PC-9 (cell line): ENCODE measurements around the gene CCP110. TPM values are rescaled to one million over a fixed set of nuclear protein-coding genes. Genes with fewer than 3 reads are reported as not detected.

Source experiments
- BruUV-seq: library from RNA; stranded (reverse); fragments of 400-500 nt; replicated peaks from 2 replicates; lab custom pipeline; 2021; lab: Mats Ljungman, UMichigan
- CTCF ChIA-PET: fragments of 300-600 bp; sonication (Branson Sonifier 250); formaldehyde crosslinking; loops from one replicate; lab custom pipeline; 2022; ENCODE audit warnings: antibody characterized with exemption; lab: Charles Lee
- POLR2A ChIA-PET: fragments of 300-600 bp; sonication (Branson Sonifier 250); formaldehyde crosslinking; loops from one replicate; lab custom pipeline; 2022; ENCODE audit warnings: antibody characterized with exemption; ENCODE audit not compliant: unreplicated experiment; lab: Charles Lee
- DNase-seq, 2 experiments: peaks; one replicate each; pipeline versions ENCODE4 v3.0.0 to v3.0.0-alpha.2; 2015 to 2022; ENCODE audit warnings: mixed read lengths in 1 of 2
- H2AFZ ChIP-seq: fragments of 200-600 bp; sonication (generic); 2 replicates; pipeline ENCODE4 v1.8.1; 2017; ENCODE audit warnings: antibody characterized with exemption
- H3F3A ChIP-seq: fragments of 200-600 bp; sonication (generic); 2 replicates; pipeline ENCODE4 v1.8.1; 2017; ENCODE audit warnings: antibody characterized with exemption, mild to moderate bottlenecking, low read depth; ENCODE audit not compliant: insufficient read depth
- H3K27ac ChIP-seq: fragments of 200-600 bp; sonication (generic); 2 replicates; pipeline ENCODE4 v1.6.1; 2016; ENCODE audit warnings: mixed run types
- H3K27me3 ChIP-seq: fragments of 200-600 bp; sonication (generic); 2 replicates; pipeline ENCODE4 v1.6.1; 2016; ENCODE audit warnings: low read depth, mixed run types; ENCODE audit not compliant: insufficient read depth
- H3K36me3 ChIP-seq: fragments of 200-600 bp; sonication (generic); 2 replicates; pipeline ENCODE4 v1.6.1; 2016; ENCODE audit warnings: low read depth, mixed run types
- H3K4me1 ChIP-seq: fragments of 200-600 bp; sonication (generic); replicated peaks from 2 replicates; pipeline ENCODE4 v1.6.1; 2016; ENCODE audit warnings: mixed run types; ENCODE audit not compliant: insufficient read depth
- H3K4me2 ChIP-seq: fragments of 200-600 bp; sonication (generic); 2 replicates; pipeline ENCODE4 v1.6.1; 2017; ENCODE audit warnings: mixed run types
- H3K4me3 ChIP-seq: fragments of 200-600 bp; sonication (generic); 2 replicates; pipeline ENCODE4 v1.6.1; 2016; ENCODE audit warnings: mixed run types
- H3K79me2 ChIP-seq: fragments of 200-600 bp; sonication (generic); 2 replicates; pipeline ENCODE4 v1.6.1; 2017; ENCODE audit warnings: low read depth, mixed run types
- H3K9me2 ChIP-seq: fragments of 200-600 bp; sonication (generic); 2 replicates; pipeline ENCODE4 v1.8.1; 2017; ENCODE audit warnings: mild to moderate bottlenecking; ENCODE audit not compliant: insufficient read depth
- H3K9me3 ChIP-seq: fragments of 200-600 bp; sonication (generic); 2 replicates; pipeline ENCODE4 v1.8.1; 2016; ENCODE audit warnings: low read depth; ENCODE audit not compliant: insufficient read depth
- H4K20me1 ChIP-seq: fragments of 200-600 bp; sonication (generic); 2 replicates; pipeline ENCODE4 v1.8.1; 2017; ENCODE audit not compliant: insufficient read depth
- CTCF ChIP-seq: fragments of 200-600 bp; sonication (generic); conservative IDR thresholded peaks from 2 replicates; pipeline ENCODE4 v1.6.1; 2017; ENCODE audit warnings: mixed run types, antibody characterized with exemption, mild to moderate bottlenecking, moderate library complexity
- EZH2 ChIP-seq: fragments of 200-600 bp; sonication (generic); IDR thresholded peaks from 2 replicates; pipeline ENCODE4 v1.8.0; 2017; ENCODE audit warnings: antibody characterized with exemption, low read depth
- intact Hi-C: fragments of 100-400 bp; cut with micrococcal nuclease; formaldehyde crosslinking; loops from one replicate; pipeline ENCODE4 v1.10.0; 2022; ENCODE audit not compliant: unreplicated experiment
- total RNA-seq: library from RNA; stranded (reverse); gene quantifications from 2 replicates; pipeline ENCODE4 v1.2.3, GENCODE V29; 2021

The CCP110 gene
- total RNA-seq, 1 experiment from 2014 or later, result 31.9 TPM

- H3K9me3 ChIP-seq, result no peaks in the 10 kb centered on the region
- H3K27ac ChIP-seq, result peak overlapping the region; percentile 43; the same call in 1 of the 2 replicates
- H3K79me2 ChIP-seq, result peaks cover 81% of the 10 kb centered on the region
- POLR2A ChIA-PET, result no interaction called here
- no peak for DNase-seq
- TF ChIP-seq EZH2 (no peak), CTCF (no peak)
- peaks cover 79% of the 10 kb centered on the region for H3K4me1 ChIP-seq
- H3K9me2 ChIP-seq, result no peaks in the 10 kb centered on the region
- H3F3A ChIP-seq, result peaks cover 41% of the 10 kb centered on the region
- no peak overlapping the region for H2AFZ ChIP-seq
- no peaks in the 10 kb centered on the region for H4K20me1 ChIP-seq
- CTCF ChIA-PET, result no interaction called here
- no TSS peak for BruUV-seq
- H3K27me3 ChIP-seq, result no peaks in the 10 kb centered on the region
- intact Hi-C loops, result no loop called here
- peak overlapping the region; percentile 57 for H3K4me2 ChIP-seq
- no peak overlapping the region for H3K4me3 ChIP-seq
- peaks cover 30% of the 10 kb centered on the region for H3K36me3 ChIP-seq
Observed at GRCh38 chr16:19518388-19518787, 5.4 kb upstream of the CCP110 start.

GRCh38 chr16:19520861-19521331, 2.8 kb upstream of the CCP110 start:
- Histone ChIP-seq H3F3A (peaks cover 33% of the 10 kb centered on the region), H3K36me3 (peaks cover 12% of the 10 kb centered on the region), H3K79me2 (peaks cover 77% of the 10 kb centered on the region), H2AFZ (peak overlapping the region; percentile 19; the same call in 1 of the 2 replicates), H4K20me1 (no peaks in the 10 kb centered on the region), H3K4me3 (peak overlapping the region; percentile 74), H3K27me3 (no peaks in the 10 kb centered on the region), H3K4me1 (peaks cover 71% of the 10 kb centered on the region), H3K9me3 (no peaks in the 10 kb centered on the region), H3K4me2 (peak overlapping the region; percentile 83), H3K9me2 (no peaks in the 10 kb centered on the region), H3K27ac (peak overlapping the region; percentile 76)
- ChIA-PET CTCF (interaction anchor here (0.7 to 0.9 kb wide), 2 partner anchors 18 to 1285 kb away, joined by 4 to 11 read pairs; partner anchors contain the start of genes ERI2 and REXO5), POLR2A (interaction anchor here (0.7 kb wide), 3 partner anchors 89 to 401 kb away, joined by 3 to 11 read pairs (median 7); no protein-coding TSS in a partner anchor)
- intact Hi-C loops, result loop anchor here (1.0 to 10.0 kb wide), 6 partner anchors 16 to 536 kb away; partner anchors contain the start of gene TMC7
- TF ChIP-seq CTCF (no peak), EZH2 (no peak)
- peak; percentile 54 to 91 for DNase-seq
- BruUV-seq, result TSS peak; percentile 42

GRCh38 chr16:19521471-19522396, 2.0 kb upstream of the CCP110 start, which contains the start of gene GDE1:
Gene GDE1 (minus strand): TSS chr16:19522098. CDS start chr16:19521964, 134 bp downstream.
- peaks cover 4% of the 10 kb centered on the region; the same call in 1 of the 2 replicates for H3K36me3 ChIP-seq
- H3K27ac ChIP-seq, result peak within 1 kb of the TSS; percentile 76
- no peaks in the 10 kb centered on the region for H3K27me3 ChIP-seq
- TF ChIP-seq CTCF (peak; percentile 46; the same call in 1 of the 2 replicates), EZH2 (no peak)
- BruUV-seq, result no TSS peak
- peaks cover 74% of the 10 kb centered on the region for H3K79me2 ChIP-seq
- ChIA-PET CTCF (interaction anchor here (0.9 kb wide), 1 partner anchor 75 kb away, joined by 3 read pairs; no protein-coding TSS in a partner anchor), POLR2A (no interaction called here)
- H3K4me1 ChIP-seq, result peaks cover 68% of the 10 kb centered on the region
- peak within 1 kb of the TSS; percentile 74 for H3K4me3 ChIP-seq
- H3K4me2 ChIP-seq, result peak within 1 kb of the TSS; percentile 83
- peak within 1 kb of the TSS; percentile 19 for H2AFZ ChIP-seq
- peaks cover 27% of the 10 kb centered on the region for H3F3A ChIP-seq
- H3K9me2 ChIP-seq, result no peaks in the 10 kb centered on the region
- intact Hi-C loops, result loop anchor here (1.0 to 10.0 kb wide), 7 partner anchors 16 to 721 kb away; partner anchors contain the start of genes ARL6IP1 and TMC7
- no peaks in the 10 kb centered on the region for H4K20me1 ChIP-seq
- H3K9me3 ChIP-seq, result no peaks in the 10 kb centered on the region
- peak; percentile 75 to 96 for DNase-seq
